ENCODE results near the gene CTNNAL1.

GRCh38 chr9:108919517-108919916 is 93.8 kb downstream of the CTNNAL1 start:
- TF ChIP-seq POLR2AphosphoS5 (IDR thresholded peaks at IDR 0.05; ENCODE audit: low read depth, low read length) (no peak), POLR2A (IDR thresholded peaks at IDR 0.05; ENCODE audit: low read depth, low read length) (no peak), TAF1 (IDR thresholded peaks at IDR 0.05; ENCODE audit: low read depth, low read length) (no peak), SPI1 (IDR thresholded peaks at IDR 0.05; ENCODE audit: low read depth, low read length) (no peak), POU2F2 (IDR thresholded peaks at IDR 0.05; ENCODE audit: low read depth, low read length) (no peak)
